A549 (cell line): ENCODE data around the gene C2CD4C. TPM values are rescaled to one million over a fixed set of nuclear protein-coding genes. Genes with fewer than 3 reads are reported as not detected.
"Not testable (repeated sequence)": the region's sequence is repeated elsewhere in the genome, so short reads cannot be mapped to it uniquely, and the experiment has no call there.

Experiments used
- ATAC-seq, 2 experiments: fragments of 200-7000 bp in 1 of 2; fragments of >200 bp in 1 of 2; cut with Nextera tagmentation in 1 of 2; cut with Tn5 transposase in 1 of 2; 3 replicates each; pipeline versions ENCODE4 v1.8.0 to v1.9.1; 2018 to 2020; ENCODE audit warnings: mild to moderate bottlenecking in 1 of 2, moderate library complexity in 1 of 2
- CTCF ChIA-PET: fragments of 300-600 bp; sonication (Branson Sonifier 250); formaldehyde crosslinking; extraction: SDS; loops from one replicate; lab custom pipeline; 2021; ENCODE audit warnings: antibody characterized with exemption, inconsistent platforms; lab: Yijun Ruan, JAX
- POLR2A ChIA-PET: fragments of 350-600 bp; formaldehyde crosslinking; extraction: SDS; loops from one replicate; lab custom pipeline; 2021; ENCODE audit warnings: antibody characterized with exemption, inconsistent platforms; lab: Yijun Ruan, JAX
- DNase-seq, 2 experiments: peaks; one replicate each; pipeline versions ENCODE4 v3.0.0 to v3.0.0-alpha.2; 2011 to 2016; ENCODE audit warnings: low read depth in 1 of 2, low spot score in 1 of 2
- FAIRE-seq: peaks from 2 replicates; lab custom pipeline; 2011; peaks lifted over from hg19 to GRCh38; lab: Jason Lieb, UNC
- H3K27ac ChIP-seq, 2 experiments: fragments of >200 bp; sonication (Bioruptor Twin); formaldehyde crosslinking; 3 replicates each; pipeline ENCODE4 v1.5.1; 2016 to 2017
- H3K4me1 ChIP-seq: fragments of >200 bp; sonication (Bioruptor Twin); formaldehyde crosslinking; 3 replicates; pipeline ENCODE4 v1.6.1; 2016
- H3K4me2 ChIP-seq: fragments of >200 bp; sonication (Bioruptor Twin); formaldehyde crosslinking; 3 replicates; pipeline ENCODE4 v1.6.1; 2016
- H3K4me3 ChIP-seq: fragments of >200 bp; sonication (Bioruptor Twin); formaldehyde crosslinking; 3 replicates; pipeline ENCODE4 v1.5.1; 2016
- H3K9me3 ChIP-seq: fragments of >200 bp; sonication (Bioruptor Twin); formaldehyde crosslinking; 3 replicates; pipeline ENCODE4 v1.6.1; 2016
- CBX8 ChIP-seq: fragments of 200-600 bp; sonication (generic); IDR thresholded peaks from 2 replicates; pipeline ENCODE4 v1.6.1; 2016
- CHD2 ChIP-seq: fragments of 150-350 bp; IDR thresholded peaks from 2 replicates; pipeline ENCODE4 v1.6.1; 2014; ENCODE audit warnings: low read length; ENCODE audit not compliant: partially characterized antibody
- EHF ChIP-seq: fragments of 250-450 bp; sonication (Bioruptor Pico); IDR thresholded peaks from 2 replicates; pipeline ENCODE4 v1.5.0; 2020; ENCODE audit warnings: mild to moderate bottlenecking
- FOSL2 ChIP-seq, 2 experiments: fragments of 450-650 bp in 1 of 2; fragments of >200 bp in 1 of 2; sonication (Bioruptor Twin) in 1 of 2; formaldehyde crosslinking; IDR thresholded peaks; 2 replicates each; pipeline versions ENCODE4 v1.5.0 to v1.6.1; 2016 to 2020; ENCODE audit warnings: mild to moderate bottlenecking in 1 of 2, moderate library complexity in 1 of 2
- HOXA7 ChIP-seq: fragments of 250-450 bp; sonication (Bioruptor Pico); IDR thresholded peaks from 2 replicates; pipeline ENCODE4 v1.5.0; 2020; ENCODE audit warnings: mild to moderate bottlenecking, moderate library complexity
- HOXB5 ChIP-seq: fragments of 250-450 bp; sonication (Bioruptor Pico); IDR thresholded peaks from 2 replicates; pipeline ENCODE4 v1.5.0; 2020; ENCODE audit warnings: mild to moderate bottlenecking, moderate library complexity
- KDM5A ChIP-seq: fragments of 200-600 bp; sonication (generic); IDR thresholded peaks from 2 replicates; pipeline ENCODE4 v1.6.1; 2016; ENCODE audit warnings: antibody characterized with exemption, mild to moderate bottlenecking
- NFE2L2 ChIP-seq: fragments of 150-350 bp; conservative IDR thresholded peaks from 2 replicates; pipeline ENCODE4 v1.6.1; 2014; ENCODE audit warnings: low read length
- PHF8 ChIP-seq: fragments of 200-600 bp; sonication (generic); IDR thresholded peaks from 2 replicates; pipeline ENCODE4 v1.6.1; 2016; ENCODE audit warnings: low read depth, mild to moderate bottlenecking, antibody characterized with exemption, moderate library complexity, borderline replicate concordance
- POLR2A ChIP-seq: IDR thresholded peaks from 2 replicates; pipeline ENCODE4 v1.6.1; 2012; ENCODE audit warnings: mild to moderate bottlenecking, low read length
- POLR2AphosphoS2 ChIP-seq: conservative IDR thresholded peaks from 2 replicates; pipeline ENCODE4 v1.6.1; 2012; ENCODE audit warnings: low read length, improper control_type of control experiment, inconsistent platforms
- RAD21 ChIP-seq, 2 experiments: fragments of >200 bp in 1 of 2; sonication (Bioruptor Twin) in 1 of 2; formaldehyde crosslinking in 1 of 2; IDR thresholded peaks in 1 of 2; conservative IDR thresholded peaks in 1 of 2; 2 replicates in 1 of 2; 3 replicates in 1 of 2; pipeline ENCODE4 v1.6.1; 2012 to 2018; ENCODE audit warnings: inconsistent platforms in 1 of 2
- RCOR1 ChIP-seq: fragments of 150-350 bp; IDR thresholded peaks from 2 replicates; pipeline ENCODE4 v1.6.1; 2014; ENCODE audit warnings: antibody characterized with exemption, low read length, low read depth
- RFX5 ChIP-seq: fragments of 450-650 bp; IDR thresholded peaks from 2 replicates; pipeline ENCODE4 v1.7.1; 2014; ENCODE audit warnings: antibody characterized with exemption, mild to moderate bottlenecking, moderate library complexity
- SREBF2 ChIP-seq: fragments of 450-650 bp; IDR thresholded peaks from 2 replicates; pipeline ENCODE4 v1.6.1; 2014; ENCODE audit warnings: mild to moderate bottlenecking, moderate library complexity
- ZNF302 ChIP-seq: fragments of 250-450 bp; sonication (Bioruptor Pico); IDR thresholded peaks from 2 replicates; pipeline ENCODE4 v1.9.0; 2021; ENCODE audit warnings: inconsistent platforms, mild to moderate bottlenecking, moderate library complexity
- WGBS: methylation state at CpG from one replicate; pipeline ENCODE4 v1.1.6; 2017; ENCODE audit errors: missing lambda C conversion rate; 5-methylcytosine and 5-hydroxymethylcytosine counted together
- polyA plus RNA-seq, 4 experiments: library from polyadenylated mRNA; depleted of rRNA in 3 of 4; stranded (reverse); fragments of >200 nt; fragmentation: RNase III in 1 of 4; extraction: RNeasy Plus Mini Kit Qiagen cat#74134 plus additional on column Dnase treatment in 1 of 4; gene quantifications; 2 replicates in 3 of 4; 3 replicates in 1 of 4; pipeline ENCODE4 v1.2.3, GENCODE V29; 2011 to 2017
- TF ChIP-seq, protein P1 (sequence below): fragments of >200 bp; sonication (Bioruptor Twin); formaldehyde crosslinking; IDR thresholded peaks from 2 replicates; pipeline ENCODE4 v1.6.1; 2016
- TF ChIP-seq, protein P2 (sequence below): fragments of >200 bp; sonication (Bioruptor Twin); formaldehyde crosslinking; IDR thresholded peaks from 3 replicates; pipeline ENCODE4 v1.6.1; 2016
- TF ChIP-seq, protein P3 (sequence below): fragments of 200-600 bp; sonication (generic); IDR thresholded peaks from 2 replicates; pipeline ENCODE4 v1.6.1; 2016; ENCODE audit warnings: antibody characterized with exemption, mild to moderate bottlenecking, moderate library complexity
- TF ChIP-seq, protein P4 (sequence below): IDR thresholded peaks from 2 replicates; pipeline ENCODE4 v1.6.1; 2012; ENCODE audit warnings: low read depth, borderline replicate concordance
- TF ChIP-seq, protein P5 (sequence below): fragments of 450-650 bp; IDR thresholded peaks from 2 replicates; pipeline ENCODE4 v1.6.1; 2014; ENCODE audit warnings: antibody characterized with exemption

Gene C2CD4C
- polyA plus RNA-seq, 2 of the 4 experiments (the other 2 are of a cell fraction) = 0.21 to 0.71 TPM

DNA sequence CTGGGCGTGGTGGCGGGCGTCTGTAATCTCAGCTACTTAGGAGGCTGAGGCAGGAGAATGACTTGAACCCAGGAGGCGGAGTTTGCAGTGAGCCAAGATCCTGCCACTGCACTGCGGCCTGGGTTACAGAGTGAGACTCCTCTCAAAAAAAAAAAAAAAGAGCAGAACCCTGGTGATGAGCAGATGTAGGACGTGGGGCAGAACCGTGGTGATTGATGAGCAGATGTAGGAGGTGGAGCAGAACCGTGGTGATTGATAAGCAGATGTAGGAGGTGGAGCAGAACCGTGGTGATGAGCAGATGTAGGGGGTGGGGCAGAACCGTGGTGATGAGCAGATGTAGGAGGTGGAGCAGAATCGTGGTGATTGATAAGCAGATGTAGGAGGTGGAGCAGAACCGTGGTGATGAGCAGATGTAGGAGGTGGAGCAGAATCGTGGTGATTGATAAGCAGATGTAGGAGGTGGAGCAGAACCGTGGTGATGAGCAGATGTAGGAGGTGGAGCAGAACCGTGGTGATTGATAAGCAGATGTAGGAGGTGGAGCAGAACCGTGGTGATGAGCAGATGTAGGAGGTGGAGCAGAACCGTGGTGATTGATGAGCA is 28.2 kb downstream of the C2CD4C start:
- H3K4me2 ChIP-seq, FAIRE-seq: not testable (repeated sequence)
- WGBS = 55% methylated on average over 10 of the region's 17 CpGs

DNA sequence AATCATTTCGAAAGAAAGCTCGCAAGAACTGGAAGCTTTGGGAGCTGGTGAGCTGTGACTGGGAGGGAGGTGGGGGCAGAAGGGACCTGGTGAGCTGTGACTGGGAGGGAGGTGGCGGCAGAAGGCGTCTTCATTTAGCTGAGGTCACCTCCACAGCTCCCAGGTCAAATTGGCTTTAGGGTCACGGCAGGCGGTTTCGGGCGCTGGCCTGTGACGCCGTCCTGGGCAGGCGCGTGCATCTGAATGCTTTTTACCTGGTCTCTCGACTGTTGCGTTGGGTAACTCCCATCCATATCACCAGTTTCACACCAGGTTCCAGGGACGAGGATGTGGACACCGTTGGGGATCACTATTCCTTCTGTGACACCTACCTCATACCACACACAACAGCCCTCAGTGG is 29.2 kb downstream of the C2CD4C start:
- POLR2A ChIA-PET = no interaction called here
- Histone ChIP-seq H3K9me3 (no peaks in the 10 kb centered on the region), H3K4me1 (0 out of 3 replicates have a peak, but pooled peaks cover 3% of the 10 kb centered on the region), H3K4me3 (no peak overlapping the region), H3K27ac (no peak overlapping the region), H3K4me2 (no peak overlapping the region)
- TF ChIP-seq FOSL2 (IDR thresholded peaks at IDR 0.05) (no peak), FOSL2 (CRISPR knock-in tag; IDR thresholded peaks at IDR 0.05) (no peak), PHF8 (no peak), RCOR1 (no peak), POLR2A (no peak), CBX8 (no peak), POLR2AphosphoS2 (no peak), ZNF302 (no peak), SREBF2 (no peak), CHD2 (no peak), HOXA7 (CRISPR knock-in tag) (no peak), HOXB5 (CRISPR knock-in tag) (no peak), KDM5A (no peak), NFE2L2 (no peak), EHF (CRISPR knock-in tag) (no peak), RAD21 (conservative IDR thresholded peaks at IDR 0.05 in 1 of 2, IDR thresholded peaks at IDR 0.05 in 1 of 2) (no peak)
- TF ChIP-seq, protein P1, sequence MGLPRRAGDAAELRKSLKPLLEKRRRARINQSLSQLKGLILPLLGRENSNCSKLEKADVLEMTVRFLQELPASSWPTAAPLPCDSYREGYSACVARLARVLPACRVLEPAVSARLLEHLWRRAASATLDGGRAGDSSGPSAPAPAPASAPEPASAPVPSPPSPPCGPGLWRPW = no peak
- TF ChIP-seq, protein P2, sequence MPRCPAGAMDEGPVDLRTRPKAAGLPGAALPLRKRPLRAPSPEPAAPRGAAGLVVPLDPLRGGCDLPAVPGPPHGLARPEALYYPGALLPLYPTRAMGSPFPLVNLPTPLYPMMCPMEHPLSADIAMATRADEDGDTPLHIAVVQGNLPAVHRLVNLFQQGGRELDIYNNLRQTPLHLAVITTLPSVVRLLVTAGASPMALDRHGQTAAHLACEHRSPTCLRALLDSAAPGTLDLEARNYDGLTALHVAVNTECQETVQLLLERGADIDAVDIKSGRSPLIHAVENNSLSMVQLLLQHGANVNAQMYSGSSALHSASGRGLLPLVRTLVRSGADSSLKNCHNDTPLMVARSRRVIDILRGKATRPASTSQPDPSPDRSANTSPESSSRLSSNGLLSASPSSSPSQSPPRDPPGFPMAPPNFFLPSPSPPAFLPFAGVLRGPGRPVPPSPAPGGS = no peak
- WGBS = 82% methylated on average over 15 of the region's 16 CpGs
- CTCF ChIA-PET = interaction anchor here (0.8 kb wide), 1 partner anchor 12 kb away, joined by 5 read pairs; no protein-coding TSS in a partner anchor
- FAIRE-seq (no peak), DNase-seq (no peak), ATAC-seq (no peak)

More for the DNA sequence above, 28.2 kb downstream of the C2CD4C start:
- DNase-seq, CTCF ChIA-PET, H3K4me1 ChIP-seq, ATAC-seq, H3K27ac ChIP-seq, H3K4me3 ChIP-seq, POLR2A ChIA-PET, H3K9me3 ChIP-seq: not testable (repeated sequence)

DNA sequence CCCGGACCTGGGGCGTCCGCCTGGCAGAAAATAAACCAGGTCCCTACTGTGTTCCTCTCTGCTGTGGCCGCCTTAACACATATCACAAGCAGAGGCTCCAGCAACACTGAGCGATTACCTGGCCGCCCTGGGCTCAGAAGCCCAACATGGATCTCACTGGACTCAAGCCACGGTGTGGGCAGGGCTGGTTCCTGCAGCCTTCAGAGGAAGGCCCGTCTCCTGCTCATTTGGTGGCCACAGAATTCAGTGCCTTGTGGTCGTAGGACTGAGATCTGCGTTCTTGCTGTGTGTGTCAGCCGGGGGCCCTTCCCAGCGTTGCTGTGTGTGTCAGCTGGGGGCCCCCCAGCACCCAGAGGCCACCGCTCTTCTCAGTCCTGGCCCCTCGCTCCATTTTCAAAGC is 30.2 kb downstream of the C2CD4C start:
- no peak for DNase-seq
- Histone ChIP-seq H3K27ac (no peak overlapping the region), H3K4me1 (0 out of 3 replicates have a peak, but pooled peaks cover 3% of the 10 kb centered on the region), H3K4me3 (no peak overlapping the region), H3K4me2 (no peak overlapping the region), H3K9me3 (no peaks in the 10 kb centered on the region)
- TF ChIP-seq, protein P3, sequence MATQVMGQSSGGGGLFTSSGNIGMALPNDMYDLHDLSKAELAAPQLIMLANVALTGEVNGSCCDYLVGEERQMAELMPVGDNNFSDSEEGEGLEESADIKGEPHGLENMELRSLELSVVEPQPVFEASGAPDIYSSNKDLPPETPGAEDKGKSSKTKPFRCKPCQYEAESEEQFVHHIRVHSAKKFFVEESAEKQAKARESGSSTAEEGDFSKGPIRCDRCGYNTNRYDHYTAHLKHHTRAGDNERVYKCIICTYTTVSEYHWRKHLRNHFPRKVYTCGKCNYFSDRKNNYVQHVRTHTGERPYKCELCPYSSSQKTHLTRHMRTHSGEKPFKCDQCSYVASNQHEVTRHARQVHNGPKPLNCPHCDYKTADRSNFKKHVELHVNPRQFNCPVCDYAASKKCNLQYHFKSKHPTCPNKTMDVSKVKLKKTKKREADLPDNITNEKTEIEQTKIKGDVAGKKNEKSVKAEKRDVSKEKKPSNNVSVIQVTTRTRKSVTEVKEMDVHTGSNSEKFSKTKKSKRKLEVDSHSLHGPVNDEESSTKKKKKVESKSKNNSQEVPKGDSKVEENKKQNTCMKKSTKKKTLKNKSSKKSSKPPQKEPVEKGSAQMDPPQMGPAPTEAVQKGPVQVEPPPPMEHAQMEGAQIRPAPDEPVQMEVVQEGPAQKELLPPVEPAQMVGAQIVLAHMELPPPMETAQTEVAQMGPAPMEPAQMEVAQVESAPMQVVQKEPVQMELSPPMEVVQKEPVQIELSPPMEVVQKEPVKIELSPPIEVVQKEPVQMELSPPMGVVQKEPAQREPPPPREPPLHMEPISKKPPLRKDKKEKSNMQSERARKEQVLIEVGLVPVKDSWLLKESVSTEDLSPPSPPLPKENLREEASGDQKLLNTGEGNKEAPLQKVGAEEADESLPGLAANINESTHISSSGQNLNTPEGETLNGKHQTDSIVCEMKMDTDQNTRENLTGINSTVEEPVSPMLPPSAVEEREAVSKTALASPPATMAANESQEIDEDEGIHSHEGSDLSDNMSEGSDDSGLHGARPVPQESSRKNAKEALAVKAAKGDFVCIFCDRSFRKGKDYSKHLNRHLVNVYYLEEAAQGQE = no peak
- TF ChIP-seq, protein P4, sequence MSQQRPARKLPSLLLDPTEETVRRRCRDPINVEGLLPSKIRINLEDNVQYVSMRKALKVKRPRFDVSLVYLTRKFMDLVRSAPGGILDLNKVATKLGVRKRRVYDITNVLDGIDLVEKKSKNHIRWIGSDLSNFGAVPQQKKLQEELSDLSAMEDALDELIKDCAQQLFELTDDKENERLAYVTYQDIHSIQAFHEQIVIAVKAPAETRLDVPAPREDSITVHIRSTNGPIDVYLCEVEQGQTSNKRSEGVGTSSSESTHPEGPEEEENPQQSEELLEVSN = no peak
- TF ChIP-seq RFX5 (no peak), CBX8 (no peak), FOSL2 (IDR thresholded peaks at IDR 0.05) (no peak), FOSL2 (CRISPR knock-in tag; IDR thresholded peaks at IDR 0.05) (no peak)
- TF ChIP-seq, protein P5, sequence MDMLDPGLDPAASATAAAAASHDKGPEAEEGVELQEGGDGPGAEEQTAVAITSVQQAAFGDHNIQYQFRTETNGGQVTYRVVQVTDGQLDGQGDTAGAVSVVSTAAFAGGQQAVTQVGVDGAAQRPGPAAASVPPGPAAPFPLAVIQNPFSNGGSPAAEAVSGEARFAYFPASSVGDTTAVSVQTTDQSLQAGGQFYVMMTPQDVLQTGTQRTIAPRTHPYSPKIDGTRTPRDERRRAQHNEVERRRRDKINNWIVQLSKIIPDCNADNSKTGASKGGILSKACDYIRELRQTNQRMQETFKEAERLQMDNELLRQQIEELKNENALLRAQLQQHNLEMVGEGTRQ = no peak
- 86% methylated on average over 9 of the region's 14 CpGs for WGBS
- FAIRE-seq = no peak
- ChIA-PET POLR2A (no interaction called here), CTCF (no interaction called here)
- ATAC-seq = peak; percentile 33 to 45; a peak in 4 of 6 replicates
